NCI-H460 (cell line): ENCODE results near the gene ZCCHC9. TPM values are rescaled to one million over a fixed set of nuclear protein-coding genes. Genes with fewer than 3 reads are reported as not detected.
"Not testable (repeated sequence)": the region's sequence is repeated elsewhere in the genome, so short reads cannot be mapped to it uniquely, and the experiment has no call there.

ENCODE experiments used
- DNase-seq: peaks from one replicate; pipeline ENCODE4 v3.0.0-alpha.2; 2016; ENCODE audit warnings: low read depth; ENCODE audit errors: extremely low read depth
- total RNA-seq: library from RNA; depleted of rRNA; stranded (reverse); fragments of >200 nt; shearing (Covaris generic); gene quantifications from 2 replicates; pipeline ENCODE4 v1.2.3, GENCODE V29; 2014

The ZCCHC9 gene
- total RNA-seq, 1 experiment from 2014 or later: 42.6 TPM

DNA sequence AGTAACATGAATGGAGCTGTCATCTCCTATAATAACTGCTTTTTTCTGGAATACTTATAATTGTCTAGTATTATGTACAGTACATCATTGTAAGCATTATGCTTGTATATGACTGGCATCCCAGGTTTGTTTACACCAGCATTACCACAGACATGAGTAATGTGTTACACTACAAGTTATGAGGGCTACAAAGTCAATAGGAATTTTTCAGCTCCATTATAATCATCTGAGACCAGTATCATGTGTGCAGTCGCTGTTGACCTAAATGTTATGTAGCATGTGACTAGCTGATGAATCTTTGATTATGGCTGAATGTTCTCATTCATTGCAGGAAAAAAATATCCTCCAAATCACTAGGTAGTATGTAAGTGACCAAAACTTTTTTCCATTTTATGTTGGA, 2.2 kb downstream of the ZCCHC9 start:
- DNase-seq: peak; percentile 29

DNA sequence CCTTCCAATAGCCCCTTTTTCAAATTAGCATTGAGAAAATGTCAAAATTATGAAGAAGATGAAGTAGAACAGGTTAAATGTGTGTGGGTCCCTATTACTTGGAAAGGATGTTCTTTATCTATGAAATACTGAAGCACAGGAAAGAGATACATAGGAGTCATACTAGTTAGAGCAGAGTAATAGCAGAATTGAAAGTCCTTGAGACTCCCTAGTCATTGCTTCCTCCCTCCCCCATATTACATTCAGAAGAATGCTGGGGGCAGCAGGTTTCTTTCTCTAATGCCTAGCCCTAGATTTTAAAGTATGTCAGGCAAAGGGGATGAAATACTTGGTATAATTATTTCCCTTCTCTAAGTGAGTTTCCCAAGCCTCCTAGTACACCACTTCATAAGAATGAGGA, 4.4 kb downstream of the ZCCHC9 start:
- no peak for DNase-seq

DNA sequence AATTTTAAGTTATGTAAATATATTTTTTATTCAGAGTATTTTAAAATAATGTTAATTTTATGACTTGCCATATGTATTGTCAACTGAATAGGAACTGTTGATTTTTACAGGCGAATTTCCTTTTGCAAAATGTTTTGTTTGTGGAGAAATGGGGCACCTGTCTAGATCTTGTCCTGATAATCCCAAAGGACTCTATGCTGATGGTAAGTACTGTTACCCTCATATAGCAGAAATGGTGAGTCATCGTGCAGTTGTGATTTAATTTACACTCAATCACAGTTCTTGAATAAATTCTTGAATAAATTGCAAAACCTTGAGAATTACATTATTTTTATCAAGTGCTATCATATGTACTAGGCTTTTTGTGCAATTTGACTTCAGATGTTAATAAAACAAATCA, 7.4 kb downstream of the ZCCHC9 start:
- DNase-seq: no peak

DNA sequence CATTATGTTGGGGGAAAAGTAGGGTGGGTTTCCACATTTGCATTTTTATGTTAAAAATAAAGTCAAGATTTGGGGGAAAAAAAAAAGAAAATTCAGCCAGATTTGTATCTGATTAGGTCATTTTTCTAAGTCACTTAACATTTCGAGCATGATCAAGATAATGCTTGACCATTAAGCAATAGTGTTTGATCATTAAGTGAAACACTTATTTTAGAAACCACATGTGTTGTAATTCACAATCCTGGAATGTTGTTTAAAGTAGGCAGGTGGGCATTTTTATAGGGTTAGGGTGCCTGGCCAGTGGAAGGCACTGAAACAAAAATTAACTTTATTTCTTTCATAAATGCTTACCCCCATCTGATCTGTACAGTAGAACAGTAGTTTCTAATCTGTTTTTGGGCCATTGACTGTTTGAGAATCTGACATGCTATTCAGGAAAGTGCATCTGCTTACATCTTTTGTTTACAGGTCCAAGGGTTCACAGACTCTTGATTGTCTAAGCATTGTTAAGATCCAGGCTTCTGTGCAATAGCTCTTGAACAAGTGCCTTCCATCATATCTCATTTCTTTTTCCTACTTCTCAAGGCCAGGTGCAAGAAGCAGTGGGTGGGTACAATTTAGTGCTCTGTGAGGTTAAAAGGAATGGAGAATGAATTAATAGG, 9.1 kb downstream of the ZCCHC9 start:
- DNase-seq: no peak

DNA sequence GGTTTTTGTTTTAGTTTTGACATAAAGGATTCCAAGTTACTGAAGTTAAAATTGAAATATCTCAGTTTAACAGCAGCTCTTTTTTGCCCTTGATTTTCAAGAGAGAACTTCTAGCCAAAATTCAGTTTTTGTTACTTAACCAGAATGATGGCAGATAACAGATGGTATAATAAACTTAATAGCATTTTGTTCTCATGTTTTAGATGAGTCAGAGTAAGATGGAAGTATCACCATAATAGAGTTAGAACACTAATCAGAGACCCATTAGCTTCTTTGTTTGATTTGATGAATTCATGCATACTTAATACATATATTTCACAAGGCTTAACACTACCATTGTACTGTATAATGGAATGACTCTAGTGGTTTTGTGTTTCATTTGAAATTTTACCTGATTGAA, 11.9 kb downstream of the ZCCHC9 start:
- DNase-seq: no peak

DNA sequence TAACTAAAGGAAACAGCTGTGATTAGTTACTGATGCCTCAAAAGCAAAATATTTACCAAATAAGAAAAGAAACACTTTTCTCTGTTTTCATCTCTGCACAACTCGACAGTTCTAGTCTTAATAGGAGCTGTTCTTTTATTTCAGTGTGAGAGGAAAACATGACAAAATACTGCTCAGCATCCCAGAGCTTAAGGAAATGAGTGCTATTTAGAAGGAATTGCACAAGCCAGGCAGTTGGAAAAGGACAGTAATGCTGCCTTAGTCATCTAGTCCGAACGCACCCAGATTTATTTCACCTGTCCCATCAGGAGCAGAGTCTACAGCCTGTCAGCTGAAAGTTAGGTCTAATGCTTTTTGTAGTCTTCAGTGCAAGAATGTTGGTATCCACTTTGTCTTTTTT, 12.3 kb downstream of the ZCCHC9 start:
- DNase-seq: no peak

DNA sequence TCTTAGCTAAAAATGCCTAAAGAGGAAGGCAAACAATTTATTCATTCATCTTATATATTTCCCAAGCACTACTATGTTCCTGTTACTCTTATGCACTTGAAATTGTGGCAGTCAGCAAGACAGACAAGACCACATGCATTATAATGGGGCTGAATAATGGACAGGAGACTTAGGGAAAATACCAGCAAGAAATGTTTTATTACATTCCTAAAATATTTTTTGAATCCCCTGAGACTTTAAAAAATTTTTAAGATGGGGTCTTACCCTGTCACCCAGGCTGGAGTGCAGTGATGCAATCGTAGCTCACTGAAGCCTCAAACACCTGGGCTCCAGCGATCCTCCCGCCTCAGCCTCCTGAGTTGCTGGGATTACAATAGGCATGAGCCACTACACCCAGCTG, 13.2 kb downstream of the ZCCHC9 start:
- DNase-seq: no peak

DNA sequence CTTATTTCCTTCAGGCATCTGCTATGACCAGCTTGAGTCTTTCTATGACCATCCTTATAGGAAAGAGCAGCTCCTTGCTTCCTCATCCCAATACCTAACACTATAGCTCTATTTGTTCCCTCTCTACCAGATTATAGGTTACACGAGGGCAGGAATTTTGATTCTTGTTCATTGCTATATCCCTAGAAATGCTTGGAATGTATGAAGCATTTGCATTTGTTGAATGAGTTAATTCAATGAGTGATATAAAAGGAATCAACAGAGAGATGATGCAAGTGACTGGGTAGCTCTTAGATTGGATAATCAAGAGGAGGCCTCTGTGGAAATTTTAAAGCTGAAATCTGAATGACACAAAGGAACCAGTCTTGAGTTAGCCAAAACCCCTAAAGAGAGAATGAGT, 13.9 kb downstream of the ZCCHC9 start:
- no peak for DNase-seq

DNA sequence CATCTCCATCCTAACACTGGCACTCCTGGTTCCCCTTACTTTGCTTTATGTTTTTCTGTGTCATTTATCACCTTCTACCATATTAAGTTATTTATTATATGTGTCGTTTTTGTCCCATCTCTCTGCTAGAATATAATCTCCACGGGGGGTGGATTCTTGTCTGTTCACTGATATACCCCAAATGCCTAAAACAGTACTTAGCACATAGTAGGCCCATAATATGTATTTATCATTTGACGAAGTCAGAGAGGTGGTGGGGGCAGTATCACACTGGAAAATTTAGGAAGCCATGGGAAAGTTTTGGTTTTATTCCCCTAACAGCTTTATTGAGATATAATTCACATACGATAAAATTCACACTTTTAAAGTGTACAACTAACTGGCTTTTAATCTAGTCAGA, 14.4 kb downstream of the ZCCHC9 start:
- DNase-seq: no peak

DNA sequence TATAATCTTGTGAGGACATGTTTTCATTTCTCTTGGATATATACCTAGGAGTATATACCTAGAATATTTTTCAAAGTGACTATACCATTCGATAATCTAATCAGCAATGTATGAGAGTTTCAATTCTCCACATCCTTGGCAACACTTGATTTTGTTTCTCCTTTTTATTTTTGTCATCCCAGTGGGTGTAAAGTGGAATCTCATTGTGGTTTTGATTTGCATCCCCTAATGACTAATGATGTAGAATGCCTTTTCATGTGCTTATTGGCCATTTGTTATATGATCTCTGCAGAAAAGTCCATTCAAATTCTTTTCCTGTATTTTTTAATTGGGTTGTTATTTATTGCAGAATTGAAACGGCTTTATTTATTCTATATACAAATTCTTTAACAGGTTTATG, 15.2 kb downstream of the ZCCHC9 start:
- DNase-seq: no peak

DNA sequence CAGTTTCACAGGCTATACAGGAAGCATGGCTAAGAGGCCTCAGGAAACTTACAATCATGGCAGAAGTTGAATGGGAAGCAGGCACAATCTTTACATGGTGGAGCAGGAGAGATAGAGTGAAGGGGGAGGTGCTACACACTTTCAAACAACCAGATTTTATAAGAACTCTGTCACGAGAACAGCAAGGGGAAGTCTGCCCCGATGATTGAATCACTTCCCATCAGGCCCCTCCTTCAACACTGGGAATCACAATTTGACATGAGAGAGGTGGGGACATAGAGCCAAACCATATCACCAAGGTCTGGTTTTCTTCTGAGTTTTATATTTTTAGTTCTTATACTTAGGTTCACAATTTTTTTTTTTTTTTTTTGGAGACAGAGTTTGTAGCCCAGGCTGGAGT, 16.1 kb downstream of the ZCCHC9 start:
- no peak for DNase-seq

DNA sequence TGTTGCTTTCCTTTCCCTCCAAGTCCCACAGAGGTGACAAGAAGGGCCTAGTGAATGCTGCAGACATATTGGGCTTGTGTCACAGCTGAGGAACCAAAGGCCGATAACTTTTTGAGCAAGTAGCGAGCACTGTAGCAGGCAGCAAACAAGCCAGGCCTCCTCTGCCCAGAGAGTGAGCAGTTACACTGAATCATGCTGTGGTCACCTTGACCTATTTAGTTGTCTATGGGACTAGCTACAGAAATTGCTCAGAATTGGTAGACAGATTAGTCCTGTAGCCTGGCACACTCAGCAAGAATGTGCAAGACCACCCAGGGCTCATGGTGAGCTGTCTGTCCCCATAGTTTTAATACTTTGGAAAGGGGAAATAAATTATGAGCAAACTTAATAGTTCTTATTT, 25.2 kb downstream of the ZCCHC9 start:
- no peak for DNase-seq

DNA sequence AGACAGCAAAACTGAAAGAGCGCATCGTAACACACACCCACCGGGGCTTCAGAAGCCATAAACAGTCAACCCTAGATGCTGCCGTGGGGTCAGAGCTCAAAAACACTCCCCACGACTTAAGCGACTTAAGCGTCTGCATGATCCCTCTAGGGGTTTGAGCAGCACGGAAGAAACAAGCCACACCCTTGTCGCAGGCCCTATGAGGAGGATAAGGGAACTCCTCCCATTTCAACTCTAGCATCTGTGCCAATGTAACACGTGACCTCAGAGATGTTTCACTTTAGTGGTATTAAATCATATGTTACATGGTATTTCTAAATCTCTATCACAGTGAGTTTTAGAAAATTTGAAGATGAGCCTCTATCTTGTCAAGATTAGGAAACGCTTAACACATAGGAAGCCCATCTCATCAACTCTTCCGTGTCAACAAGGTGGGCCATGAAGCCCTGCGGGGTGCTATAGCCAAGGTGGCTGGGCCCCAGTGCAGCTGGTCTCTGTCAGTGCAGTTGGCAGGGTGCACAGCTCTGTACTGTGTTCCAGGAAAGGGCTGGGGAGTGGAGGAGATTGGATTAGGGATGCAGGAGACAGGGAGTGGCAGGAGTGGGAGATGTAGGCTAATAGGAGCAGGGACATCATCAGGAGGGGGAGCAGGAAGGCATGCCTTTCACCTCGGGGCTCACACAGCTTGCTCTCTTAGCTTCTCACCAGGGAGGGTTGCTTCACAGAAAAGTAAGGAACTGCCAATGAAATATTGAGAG, 33.1 kb downstream of the ZCCHC9 start:
- no peak for DNase-seq

DNA sequence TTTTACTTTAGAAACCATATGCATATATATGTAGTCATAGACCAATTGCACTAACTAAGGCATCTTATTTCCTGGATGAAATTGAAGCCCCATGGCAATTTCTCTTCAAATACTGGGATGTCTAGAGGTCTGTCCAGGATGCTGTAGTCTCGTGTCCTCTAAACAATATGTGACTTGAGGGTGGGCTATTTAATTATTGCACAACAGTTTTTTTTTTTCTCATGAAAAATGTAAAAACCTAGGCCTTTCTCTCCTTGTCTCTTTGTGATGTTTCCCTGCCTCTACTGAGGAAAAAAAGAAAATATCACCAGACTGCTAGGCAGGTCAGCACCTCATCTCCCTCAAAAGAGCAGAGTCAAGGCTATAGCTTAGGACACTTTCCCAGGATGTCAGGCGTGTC, 34.6 kb downstream of the ZCCHC9 start:
- no peak for DNase-seq

DNA sequence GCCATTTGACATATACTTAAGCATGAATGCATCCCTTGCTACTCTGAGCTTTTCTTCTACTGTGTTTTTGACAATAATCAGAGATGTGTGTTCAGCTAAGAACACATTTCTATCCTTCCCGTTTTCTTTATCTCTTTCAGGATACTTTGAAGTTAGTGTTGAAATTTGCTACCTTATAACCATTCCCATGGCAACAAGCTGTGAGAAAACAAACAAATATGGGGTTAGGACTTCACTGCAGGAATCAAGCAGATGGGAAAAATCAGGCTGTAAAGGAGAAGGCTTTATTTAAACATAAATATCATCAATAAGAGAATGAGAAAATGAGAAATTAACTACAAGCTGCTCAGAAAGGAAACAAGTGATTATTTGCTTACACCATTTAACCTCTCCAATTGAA, 35.2 kb downstream of the ZCCHC9 start:
- no peak for DNase-seq

DNA sequence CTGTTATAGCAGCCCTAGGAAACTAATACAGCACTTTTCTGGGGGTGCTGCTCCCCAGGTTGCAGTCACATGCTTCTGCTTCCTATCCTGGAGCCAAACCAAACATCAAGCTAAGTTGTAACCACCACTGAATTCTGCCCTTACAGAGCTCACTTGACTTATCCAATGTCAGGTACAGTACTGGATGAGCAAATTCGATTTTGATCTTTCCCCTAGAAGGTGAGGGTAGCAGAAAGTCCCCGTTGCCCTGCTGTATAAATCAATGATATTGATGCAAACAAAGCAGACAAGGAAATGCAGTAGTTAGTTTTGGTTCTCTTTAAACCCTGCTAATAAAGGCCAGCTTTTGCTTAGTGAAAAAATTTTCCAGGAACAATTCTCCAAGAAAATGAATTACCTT, 36.4 kb downstream of the ZCCHC9 start:
- DNase-seq: no peak

DNA sequence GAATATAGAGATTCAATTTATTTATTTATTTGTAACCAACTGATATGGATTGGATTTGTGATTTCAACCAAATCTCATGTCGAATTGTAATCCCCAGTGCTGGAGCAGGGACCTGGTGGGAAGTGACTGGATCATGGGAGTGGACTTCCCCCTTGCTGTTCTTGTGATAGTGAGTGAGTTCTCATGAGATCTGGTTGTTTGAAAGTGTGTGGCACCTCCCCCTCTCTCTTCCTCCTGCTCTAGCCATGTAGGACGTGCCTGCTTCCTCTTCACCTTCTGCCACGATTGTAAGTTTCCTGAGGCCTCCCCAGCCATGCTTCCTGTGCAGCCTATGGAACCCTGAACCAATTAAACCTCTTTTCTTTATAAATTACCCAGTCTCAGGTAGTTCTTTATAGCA, 36.8 kb downstream of the ZCCHC9 start:
- not testable (repeated sequence) for DNase-seq

DNA sequence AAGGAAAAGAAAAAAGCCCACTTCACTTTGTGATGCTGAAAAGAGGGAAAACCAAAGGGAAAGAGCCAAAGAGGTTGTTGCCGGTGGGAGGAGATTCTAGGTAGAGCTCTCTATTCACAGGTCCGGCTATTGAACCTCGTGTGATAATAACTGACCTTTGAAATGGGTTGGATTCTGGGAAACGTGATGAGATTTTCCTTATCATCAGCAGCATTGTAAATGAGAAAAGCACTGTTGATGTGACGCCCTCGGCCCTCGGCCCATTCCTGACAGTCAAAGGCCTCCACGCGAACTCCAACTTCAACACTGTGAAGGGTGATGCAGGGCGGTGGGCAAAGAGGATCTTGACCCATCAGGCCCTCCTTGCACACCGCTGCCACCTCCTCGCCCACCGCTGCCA, 43.3 kb downstream of the ZCCHC9 start:
- no peak for DNase-seq

DNA sequence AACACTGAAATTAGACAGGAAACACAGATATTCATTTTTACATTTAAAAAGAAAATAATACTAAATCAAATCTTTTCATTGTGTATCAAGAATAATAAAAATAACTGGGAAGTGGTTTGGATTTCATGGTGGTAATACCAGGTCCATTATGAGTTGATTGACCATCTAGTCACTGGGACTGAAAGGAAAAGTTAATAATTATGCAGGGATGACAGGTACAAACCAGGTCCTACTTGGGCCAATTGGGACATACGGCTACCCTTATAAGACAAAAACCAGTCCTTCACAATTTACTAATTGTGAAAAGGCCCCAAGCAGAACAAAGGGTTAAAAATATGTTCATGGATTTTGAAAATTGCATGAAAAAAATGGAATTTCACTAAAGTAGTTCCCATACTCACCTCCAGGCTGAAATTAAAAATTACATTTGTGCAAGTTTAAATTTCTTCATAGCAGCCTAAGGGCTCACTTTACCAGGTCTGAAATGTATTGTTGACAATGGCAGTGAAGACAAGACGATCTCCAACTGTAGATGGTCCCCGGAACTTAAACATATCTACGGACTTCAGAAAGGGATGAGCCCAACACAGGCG, 44.1 kb downstream of the ZCCHC9 start:
- DNase-seq: no peak

DNA sequence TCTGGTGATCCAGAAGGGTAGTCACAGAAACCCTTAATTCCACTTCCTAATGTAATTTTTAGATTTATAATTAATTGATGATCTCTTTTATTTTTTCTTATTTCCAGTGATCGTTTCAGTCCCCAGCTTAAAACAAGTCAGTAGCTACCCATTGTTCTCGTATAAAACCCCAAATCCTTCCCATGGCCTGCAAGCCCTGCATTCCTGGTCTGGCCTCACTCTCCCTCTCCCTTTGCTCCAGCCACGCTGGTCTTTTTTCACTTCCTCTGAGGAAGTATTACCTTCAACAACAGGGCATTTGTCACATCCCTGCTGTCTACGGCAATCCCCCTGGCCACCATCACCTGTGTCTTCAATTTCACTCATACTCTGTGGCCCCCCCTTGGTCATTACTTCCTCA, 47.8 kb downstream of the ZCCHC9 start:
- no peak for DNase-seq

DNA sequence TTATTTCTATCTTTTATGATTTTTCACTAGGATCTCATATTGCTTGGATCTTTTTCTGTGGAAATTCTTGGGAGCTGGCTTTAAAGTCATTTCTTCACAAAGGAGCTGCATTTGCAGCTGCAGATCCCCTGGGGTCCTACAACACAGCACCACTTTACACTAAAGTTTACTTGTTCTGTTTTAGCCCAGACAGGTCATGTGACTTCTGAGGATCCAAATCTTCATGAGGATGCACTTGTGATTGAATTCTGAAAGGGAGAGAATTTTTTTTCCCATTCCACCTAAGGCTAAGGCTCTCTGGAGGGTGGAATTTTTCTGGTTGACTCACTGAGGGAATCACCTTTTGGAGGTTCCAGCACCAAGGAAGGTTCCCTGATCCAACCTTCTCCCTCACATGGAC, 49.1 kb downstream of the ZCCHC9 start:
- DNase-seq: no peak

DNA sequence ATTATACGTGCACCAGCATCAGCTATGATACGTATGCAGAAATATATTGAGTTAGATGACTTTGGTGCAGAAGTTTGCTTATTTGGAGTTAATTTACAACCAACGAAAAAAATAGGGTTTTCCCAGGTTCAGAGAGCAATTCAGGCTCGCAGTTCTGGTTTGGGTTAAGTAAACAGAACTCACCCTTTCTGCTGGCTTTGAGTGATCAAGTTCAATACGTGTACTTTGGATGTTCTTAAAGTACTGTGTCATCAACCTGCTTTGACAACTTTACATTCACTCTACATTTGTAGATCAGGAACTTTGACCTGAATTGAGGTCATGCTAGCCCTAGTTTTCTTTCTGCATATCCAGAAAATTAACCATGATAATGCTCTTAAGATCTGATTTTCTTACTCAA, 51.8 kb downstream of the ZCCHC9 start:
- DNase-seq: no peak
